GM18502 (cell line): ENCODE results near the gene KCNK10.

Source experiments
- ATAC-seq: cut with Tn5 transposase; IDR thresholded peaks from one replicate; pipeline ENCODE4 v1.9.1; 2021; ENCODE audit warnings: mild to moderate bottlenecking; ENCODE audit not compliant: unreplicated experiment, poor library complexity

KCNK10 gene

DNA sequence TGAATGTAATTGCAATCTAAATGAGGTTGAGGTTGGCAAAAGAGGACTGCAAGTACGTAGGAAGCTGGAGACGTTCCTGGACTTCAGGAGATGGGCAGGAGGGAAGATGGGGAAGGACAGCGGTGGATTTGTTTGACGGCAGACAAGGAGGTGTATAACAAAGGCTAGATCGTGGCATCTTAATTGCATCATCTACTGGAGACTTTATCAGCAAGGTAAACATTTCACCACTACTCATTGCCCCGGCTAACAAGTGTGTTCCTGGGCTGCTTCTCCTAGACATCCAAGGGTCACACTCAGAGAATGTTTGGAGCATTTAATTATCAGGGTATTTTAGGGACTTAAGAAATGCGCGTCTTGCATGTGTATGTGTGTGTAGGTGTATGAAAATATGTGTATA is 128.5 kb downstream of the KCNK10 start:
- no peak for ATAC-seq

DNA sequence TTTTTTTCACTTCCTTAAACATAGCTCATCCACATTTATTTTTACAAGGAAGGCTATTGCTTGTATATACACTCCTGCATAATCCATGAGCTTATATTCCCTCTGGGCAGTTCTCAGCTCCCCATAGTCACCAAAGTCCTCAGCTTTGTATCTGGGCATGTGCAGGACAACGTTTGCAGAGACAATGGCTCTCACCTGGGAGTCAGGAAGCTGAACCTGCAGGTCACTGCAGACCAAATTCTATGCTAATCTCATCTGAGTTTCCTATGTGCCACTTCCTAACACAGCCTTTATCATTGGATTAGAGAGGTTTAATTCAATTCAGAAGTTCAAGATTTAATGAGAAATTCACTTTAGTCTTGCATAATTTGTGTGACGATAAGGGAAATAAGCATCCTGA is 131.5 kb downstream of the KCNK10 start:
- ATAC-seq = no peak

DNA sequence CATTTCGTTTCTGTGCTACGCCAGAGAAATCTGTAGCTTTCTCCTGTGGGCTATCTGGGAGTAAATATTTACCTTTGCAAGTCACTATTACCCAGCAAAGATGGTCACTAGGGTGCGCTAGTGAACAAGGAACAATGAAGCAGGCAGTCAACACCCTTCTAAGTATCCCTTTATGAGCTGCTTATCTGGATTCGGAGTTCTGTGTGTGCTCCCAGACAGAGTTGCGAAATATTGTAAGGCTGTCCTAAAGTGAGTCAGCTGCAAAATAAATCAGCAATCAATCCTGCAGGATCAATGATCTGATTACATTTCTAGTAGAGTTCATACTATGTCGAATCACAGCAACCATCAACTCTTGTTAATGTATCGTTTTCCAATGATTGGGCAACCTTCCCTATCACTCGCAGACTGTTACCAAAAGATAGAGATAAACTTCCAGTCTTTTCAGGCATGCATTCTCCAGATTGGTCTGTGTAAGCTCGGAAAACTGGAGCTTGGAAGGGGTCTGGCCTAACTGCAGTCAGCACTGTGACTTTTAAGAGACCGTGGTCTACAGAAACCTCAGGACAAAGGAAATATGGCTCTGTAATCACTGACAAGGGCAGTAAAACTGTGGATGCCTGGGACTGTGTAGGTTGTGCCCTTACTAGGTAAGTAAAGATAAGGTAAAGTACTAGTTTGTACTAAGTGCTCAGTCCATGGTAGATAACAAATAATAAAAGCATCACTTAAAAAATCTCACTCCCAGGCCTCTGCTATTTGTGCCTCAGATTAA is 133.5 kb downstream of the KCNK10 start:
- peak; percentile 87 for ATAC-seq

DNA sequence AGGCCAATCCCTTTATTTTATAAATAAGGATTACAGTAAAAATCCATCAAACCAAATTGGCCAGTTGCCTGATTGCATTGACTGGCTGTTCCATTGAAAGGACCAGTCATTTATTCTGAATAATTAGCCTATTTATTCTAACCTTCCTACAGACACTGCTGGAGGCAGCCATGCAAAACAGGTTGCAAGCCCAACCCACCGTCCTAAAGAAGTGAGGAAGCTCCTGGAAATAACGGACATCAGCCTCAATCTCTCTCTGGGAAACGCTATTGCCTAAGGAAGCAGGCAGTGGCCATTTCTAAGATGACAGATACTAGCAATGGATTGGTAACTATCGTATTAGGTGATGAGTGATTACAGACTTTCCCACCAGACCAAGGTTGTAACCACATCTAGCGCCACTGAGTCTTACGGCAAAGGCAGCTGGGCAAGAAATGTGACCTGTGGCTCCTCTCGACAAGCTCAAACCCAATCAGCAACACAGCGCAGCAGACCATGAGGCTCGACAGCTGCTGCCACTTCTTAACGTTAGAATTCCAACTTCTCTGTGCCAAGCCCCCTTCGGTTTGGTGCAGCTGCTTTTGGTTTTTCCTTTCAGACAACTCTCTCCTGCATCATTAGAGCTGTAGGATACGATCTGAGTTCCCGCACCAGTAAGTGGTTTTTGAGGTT is 134.2 kb downstream of the KCNK10 start:
- peak; percentile 56 for ATAC-seq

DNA sequence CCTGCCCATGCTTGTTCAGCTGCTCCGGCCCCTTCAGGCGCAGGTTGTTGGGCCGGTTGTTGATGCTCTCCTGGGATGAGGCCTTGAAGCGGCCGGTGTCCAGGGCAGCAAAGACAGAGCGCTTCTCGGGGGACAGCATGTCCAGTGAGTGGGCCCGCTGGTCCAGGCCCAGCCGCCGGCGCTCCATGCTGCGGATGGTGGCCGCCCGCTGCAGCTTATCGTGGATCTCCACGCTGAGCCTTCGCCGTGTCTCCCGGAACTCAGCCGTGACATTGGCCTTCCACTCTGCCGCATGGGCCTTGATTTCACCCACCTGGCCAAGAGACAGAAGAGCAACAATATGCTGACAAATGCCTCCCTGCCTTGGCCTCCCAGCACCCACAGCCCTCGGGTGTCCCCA is 137.2 kb downstream of the KCNK10 start:
- ATAC-seq = no peak

DNA sequence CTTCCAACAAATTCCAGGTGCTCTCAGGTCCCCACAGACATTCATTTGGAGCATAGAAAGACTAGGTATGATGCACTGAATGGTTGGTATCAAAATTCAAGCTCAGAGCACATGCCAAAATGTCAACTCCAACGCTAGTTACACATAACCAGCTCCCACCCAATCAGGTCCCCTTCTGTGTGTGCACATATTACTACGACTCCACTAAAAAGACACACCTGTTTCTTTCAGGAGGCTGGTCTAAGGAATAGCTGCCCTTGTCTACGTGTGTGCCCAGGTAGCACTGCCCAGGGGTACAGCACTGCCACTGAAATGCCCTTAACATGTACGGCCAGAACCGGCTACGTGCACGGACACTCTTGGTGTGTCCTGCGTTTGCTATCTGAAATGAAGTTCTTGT is 138.1 kb downstream of the KCNK10 start:
- no peak for ATAC-seq

DNA sequence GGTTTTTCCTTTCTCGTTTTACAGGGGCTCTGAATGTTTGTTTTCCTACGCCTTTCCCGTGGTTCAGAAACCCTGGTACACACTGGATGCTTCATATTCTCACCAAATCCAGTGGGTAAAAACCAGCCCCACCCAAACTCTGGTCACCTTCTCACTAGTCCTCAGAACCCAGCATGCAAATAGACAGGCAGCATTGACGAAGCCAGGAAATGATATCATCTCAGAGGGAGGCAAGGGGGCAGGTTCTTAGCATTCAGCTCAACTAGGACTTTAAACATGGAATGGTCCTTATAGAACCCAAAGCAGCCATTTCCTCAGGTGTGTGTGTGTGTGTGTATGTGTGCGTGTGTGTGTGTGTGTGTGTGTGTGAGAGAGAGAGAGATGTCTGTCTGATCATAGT is 142.0 kb downstream of the KCNK10 start:
- ATAC-seq = no peak

DNA sequence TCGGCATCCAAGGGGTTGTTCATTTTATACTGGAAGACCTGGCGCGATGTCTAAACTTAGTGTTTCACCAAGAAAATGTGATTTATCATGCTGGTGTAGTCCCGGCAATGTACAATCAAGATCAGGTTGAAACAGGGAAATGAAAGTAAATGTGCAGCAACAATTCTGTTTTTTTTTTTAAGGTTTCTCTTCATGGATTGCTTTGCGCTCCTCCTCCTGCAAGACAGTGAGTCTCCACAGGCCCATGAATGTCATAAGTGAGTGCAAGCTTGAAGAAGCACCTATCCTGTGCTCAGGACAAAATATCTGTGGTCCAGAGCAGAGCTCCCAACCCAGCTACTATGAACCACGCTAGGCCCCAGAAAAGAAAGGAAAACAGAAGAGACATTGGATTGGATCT is 143.4 kb downstream of the KCNK10 start:
- ATAC-seq = no peak

DNA sequence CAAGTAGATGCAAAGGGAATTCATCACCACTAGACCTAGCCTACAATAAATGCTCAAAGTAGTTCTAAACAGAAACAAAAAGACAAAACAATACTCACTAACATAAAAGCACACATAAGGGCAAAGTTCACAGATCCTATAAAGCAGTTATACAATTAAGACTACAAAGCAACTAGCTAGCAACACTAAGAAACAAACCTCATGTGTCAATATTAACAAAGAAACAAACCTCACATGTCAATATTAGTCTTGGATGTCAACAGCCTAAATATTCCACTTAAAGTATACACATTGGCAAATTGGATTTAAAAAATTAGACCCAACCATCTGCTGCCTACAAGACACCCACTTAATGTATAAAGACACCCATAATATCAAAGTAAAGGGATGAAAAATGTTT is 152.7 kb downstream of the KCNK10 start:
- no peak for ATAC-seq

DNA sequence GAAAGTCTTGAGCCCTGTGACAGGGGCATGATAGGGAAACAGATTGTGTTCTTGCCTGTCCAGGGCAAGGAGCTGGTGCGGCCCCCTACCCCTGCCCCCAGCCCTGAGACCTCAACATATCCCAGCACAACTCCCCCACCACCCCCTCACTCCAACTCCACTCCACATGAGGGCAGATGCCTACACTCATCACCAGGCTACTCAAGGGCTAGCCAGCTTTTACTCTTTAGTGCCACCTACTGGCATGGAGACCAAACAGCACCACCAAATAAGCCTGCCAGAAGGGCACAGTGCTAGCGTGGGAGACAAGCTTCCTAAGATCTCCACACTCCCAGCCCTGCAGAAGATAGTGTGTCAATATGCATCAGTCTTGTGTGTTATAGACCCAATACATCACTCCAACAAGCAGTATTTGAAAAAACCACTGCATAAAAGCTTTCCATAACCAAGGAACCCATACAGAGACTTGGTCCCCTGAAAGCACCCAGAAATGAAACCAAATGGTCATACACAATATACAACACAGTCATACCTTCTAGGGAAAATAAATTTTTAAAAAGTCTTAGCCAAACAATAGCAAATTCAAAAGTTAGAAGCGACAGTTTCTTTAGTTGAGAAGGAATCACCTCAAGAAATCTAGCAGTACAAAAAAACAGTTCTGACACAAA is 154.4 kb downstream of the KCNK10 start:
- peak; percentile 90 for ATAC-seq

DNA sequence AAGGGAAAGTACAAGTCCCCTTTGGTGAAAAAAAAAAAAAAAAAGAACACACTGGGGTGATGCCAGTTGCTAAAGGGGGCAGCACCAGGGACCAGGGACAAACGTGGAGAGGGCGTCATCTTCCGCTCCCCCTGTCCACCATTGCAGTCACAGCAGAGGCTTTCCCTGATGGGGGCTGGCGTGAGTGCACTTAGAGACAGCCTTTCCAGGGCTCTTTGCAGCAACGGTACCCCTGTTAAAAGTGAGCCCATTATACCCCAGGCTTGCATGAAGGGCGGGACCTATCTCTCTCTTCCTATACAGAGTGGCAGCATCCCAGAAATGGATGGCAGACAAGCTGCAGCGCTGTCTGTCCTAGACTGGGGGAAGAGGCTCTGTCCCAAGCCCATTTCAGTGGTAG is 155.0 kb downstream of the KCNK10 start:
- ATAC-seq = no peak

DNA sequence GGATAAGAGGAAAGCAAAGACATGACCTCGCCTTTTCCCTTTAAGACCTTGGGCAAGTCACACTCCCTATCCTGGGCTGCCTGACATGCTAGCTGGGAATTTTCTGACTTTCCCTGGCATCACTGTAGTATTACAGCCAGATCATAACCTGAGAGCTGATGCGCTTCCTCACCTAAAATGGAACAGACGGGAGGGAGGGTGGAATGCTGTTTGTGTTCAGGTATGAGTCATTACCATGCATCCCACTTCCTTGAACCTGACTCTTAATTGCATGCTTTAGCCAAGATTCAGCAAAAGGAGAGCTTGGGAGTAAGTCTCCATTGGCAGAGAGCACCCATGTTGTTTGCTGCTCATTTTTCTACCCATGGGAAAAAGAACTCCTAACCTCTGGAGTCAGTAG is 156.5 kb downstream of the KCNK10 start:
- ATAC-seq = no peak

DNA sequence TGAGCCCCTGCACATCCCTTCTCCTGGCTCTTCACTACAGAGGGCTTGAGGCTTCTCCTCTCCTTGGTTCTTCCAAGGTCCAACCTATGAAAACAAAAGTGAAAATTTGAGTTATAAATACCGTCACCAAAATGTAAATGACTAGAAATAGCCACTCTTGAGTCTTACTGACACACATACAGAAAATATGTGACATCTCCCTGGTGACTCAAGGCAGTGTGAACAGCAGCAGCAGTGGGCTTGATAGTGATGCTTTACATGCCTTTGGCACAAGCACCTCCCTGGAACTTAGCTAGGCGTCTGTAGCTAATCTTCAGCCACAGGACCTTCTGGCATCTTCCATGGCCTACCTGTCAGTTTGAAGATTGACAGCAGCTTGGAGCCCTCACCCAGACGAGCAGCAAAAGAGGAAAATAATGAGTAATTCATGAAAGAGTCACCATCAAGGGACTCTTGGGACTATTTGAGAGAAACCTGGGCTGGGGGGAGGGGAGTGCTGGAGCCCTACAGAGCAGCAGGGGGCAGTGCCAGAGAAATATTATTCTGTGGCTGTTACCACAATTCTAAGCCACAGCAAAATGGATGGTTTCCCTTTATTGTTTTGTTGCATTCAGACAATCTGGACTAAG is 158.0 kb downstream of the KCNK10 start:
- peak; percentile 36 for ATAC-seq

DNA sequence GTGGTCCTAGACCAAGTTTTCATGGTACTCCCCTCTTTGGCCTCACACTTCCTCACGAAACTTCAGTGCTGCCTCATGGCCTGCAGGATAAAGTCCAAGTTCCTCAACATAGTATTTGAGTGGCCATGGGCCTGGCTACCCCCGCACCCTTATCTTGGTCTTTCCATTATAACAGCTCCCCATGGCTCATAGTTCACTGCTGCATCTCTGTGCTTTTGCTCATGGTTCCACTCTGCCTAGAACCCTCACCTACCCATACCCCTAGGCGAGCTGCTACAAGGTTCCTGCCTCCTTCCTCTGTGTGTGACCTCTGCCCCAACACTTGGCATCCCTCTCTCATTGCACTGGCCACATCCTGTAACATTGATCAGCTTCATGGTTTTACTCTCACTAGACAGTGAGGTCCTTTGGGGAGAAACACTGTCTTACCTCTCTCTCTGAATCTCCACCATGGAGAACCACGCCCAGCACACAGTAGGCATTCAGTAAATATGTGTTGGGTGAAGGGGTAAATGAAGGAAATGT is 159.3 kb downstream of the KCNK10 start:
- no peak for ATAC-seq

DNA sequence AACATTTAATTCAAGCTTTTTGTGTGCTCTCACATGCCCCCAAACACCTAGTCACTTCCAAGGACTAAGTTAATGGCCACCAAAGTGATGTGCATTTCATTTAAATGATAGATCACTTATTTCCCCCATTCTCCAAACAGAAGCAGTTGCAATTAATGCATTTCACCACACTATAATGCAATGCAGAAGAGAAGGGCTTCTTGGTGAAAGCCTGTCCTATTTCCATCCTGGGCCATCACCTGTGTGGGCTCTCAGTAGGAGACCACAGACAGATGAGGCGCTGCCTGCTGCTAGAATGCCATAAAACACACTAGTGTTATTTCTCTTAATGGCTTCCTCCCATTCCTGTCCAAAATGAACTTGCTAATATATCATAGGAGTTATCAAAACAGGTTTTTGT is 166.9 kb downstream of the KCNK10 start:
- ATAC-seq = no peak

DNA sequence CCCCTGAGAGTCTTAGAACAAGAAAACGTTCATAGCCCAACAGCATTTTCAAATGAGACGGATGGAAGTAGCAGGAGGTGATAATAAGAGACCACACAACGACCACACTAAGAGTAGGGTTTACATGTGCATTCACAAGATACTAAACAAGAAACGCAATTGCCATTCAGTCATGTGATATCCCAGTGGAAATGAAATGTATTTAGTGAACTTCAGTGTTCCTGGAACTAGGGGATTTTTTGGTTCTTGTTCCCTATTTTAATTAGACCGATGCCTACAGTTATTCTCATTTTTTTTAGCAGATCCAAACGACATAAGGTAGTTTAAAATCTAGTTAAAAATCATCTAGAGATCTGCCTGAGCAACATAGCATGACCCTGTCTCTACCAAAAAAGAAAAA is 168.1 kb downstream of the KCNK10 start:
- no peak for ATAC-seq

DNA sequence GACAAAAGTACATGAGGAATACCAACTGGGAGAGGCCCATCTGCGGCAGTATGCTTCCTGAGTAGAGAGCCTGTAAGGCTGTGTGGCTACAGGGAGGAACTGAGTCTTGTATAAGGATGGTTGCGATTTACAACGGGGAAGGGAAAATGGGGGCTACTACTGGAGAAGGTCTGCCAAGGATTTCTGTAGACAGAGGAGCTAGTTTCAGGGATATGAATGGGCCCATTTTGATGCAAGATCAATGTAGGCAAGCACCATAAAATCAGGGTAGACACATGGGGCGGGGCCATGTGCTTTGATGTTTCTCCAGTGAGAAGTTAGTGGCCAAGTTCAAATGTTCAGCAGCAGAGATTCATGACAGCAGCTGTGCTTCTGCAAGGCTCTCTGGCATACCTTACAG is 168.7 kb downstream of the KCNK10 start:
- ATAC-seq = no peak

DNA sequence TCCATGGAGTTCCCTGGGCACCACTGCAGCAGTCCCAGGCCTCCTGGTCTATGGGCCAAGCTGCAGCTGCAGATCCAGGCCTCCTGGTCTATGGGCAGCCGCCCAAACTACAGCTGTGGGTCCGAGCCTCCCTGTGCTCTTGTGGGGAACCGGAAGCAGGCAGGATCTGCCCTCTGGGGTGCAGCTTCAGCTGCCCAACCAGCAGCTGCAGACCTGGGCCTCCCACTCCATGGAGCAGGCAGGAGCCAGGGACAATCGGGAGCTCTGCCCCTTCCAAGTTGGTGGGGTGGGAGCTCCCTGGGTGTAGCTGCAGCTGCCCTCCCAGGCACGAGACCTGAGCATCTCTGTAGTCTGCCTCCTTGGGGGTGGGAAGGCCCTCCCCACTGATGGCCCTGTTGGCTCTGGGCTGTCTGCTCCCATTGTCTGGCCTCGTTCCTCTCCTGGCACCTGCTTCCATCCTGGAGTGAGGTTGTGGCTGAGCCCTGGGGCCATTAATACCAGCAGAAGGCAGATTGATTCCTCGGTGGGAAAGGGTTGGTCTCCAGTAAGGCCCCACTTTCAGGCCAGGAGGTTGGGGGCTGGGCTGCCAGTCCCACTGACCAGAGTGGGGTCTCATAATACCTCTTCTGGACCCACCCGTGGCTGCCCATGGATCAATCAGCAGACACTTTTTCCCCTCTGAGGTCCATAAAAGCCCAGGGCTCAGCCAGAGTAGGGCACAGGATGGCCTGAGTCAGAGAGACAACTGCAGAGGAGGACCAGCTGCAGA is 176.0 kb downstream of the KCNK10 start:
- no peak for ATAC-seq

DNA sequence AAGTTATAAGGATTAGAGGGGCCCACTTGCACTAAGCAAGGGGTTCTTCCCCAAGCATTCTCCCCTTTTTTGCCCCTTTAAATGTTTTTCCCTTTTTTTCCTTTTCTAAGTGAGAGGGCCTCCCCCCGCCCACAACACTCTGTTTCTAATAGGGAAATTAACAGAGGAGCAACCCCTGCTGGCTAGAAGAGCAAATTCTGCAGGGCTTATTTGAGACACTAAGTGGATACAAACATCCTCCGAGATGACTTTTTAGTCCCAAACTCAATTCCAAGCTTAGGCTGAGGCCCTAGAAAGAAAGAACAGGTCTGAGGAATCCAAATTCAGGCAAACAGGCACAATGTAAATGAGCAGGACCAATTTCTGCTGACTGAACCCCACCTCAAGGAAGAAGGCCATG is 179.3 kb downstream of the KCNK10 start:
- ATAC-seq = no peak

DNA sequence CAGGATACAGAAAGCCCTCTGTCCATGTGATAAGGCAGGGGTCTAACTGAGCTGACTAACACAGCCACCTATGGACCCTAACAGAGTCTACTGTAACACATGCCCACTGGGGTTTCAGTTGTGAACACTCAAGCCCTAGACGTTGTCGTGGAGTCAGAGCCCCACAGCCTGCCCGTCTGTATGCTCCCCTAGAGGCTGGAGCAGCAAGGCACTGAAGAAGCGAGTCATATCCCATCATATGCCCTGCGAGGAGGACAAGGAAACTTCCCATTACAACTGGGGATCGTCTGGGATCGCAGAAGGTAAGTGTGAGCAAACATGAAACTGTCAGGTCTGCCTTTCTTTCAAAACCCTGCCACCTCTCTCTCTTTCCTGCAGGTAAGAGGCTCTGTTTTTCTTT is 180.1 kb downstream of the KCNK10 start:
- ATAC-seq = no peak
